ENCODE measurements around the gene CEP43.

DNA sequence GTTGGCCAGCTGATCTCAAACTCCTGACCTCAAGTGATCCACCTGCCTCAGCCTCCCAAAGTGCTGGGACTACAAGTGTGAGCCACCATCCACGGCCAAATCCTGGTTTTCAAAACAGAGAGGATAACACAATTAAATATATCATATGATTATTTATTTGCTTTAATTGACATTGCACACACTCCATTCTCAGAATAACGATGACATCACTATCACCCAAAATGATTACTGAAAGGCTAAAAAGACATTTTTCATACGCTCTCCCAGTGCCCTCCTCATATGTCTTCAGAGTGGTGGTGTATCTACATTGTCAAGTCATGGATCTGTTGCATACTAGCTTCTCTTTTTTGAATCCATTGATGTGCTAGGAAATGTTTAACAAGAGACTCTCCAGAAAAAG, 18.5 kb upstream of the CEP43 start:
- TF ChIP-seq, protein P1, sequence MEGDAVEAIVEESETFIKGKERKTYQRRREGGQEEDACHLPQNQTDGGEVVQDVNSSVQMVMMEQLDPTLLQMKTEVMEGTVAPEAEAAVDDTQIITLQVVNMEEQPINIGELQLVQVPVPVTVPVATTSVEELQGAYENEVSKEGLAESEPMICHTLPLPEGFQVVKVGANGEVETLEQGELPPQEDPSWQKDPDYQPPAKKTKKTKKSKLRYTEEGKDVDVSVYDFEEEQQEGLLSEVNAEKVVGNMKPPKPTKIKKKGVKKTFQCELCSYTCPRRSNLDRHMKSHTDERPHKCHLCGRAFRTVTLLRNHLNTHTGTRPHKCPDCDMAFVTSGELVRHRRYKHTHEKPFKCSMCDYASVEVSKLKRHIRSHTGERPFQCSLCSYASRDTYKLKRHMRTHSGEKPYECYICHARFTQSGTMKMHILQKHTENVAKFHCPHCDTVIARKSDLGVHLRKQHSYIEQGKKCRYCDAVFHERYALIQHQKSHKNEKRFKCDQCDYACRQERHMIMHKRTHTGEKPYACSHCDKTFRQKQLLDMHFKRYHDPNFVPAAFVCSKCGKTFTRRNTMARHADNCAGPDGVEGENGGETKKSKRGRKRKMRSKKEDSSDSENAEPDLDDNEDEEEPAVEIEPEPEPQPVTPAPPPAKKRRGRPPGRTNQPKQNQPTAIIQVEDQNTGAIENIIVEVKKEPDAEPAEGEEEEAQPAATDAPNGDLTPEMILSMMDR (conservative IDR thresholded peaks at IDR 0.05), result no peak
- TF ChIP-seq EZH2 (IDR thresholded peaks at IDR 0.05; ENCODE audit: low read depth), result no peak
